Fibroblast of upper back skin (primary cell): ENCODE measurements around the gene CEP290.
"Not testable (repeated sequence)": the region's sequence is repeated elsewhere in the genome, so short reads cannot be mapped to it uniquely, and the experiment has no call there.

ENCODE experiments used
- DNase-seq: peaks from one replicate; pipeline ENCODE4 v3.0.0-alpha.2; 2013

Gene CEP290

GRCh38 chr12:88035271-88035906, 106.5 kb downstream of the CEP290 start:
- peak; percentile 84 for DNase-seq

DNA sequence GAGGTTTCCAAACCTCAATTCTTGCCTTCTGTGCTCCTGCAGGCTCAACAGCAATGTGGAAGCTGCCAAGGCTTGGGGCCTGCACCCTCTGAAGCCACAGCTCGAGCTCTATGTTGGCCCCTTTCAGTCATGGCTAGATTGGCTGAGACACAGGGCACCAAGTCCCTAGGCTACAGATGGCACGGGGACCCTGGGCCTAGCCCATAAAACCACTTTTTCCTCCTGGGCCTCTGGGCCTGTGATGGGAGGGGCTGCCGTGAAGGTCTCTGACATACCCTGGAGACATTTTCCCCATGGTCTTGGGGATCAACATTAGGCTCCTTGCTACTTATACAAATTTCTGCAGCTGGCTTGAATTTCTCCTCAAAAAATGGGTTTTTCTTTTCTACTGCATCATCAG, 110.7 kb downstream of the CEP290 start:
- not testable (repeated sequence) for DNase-seq

DNA sequence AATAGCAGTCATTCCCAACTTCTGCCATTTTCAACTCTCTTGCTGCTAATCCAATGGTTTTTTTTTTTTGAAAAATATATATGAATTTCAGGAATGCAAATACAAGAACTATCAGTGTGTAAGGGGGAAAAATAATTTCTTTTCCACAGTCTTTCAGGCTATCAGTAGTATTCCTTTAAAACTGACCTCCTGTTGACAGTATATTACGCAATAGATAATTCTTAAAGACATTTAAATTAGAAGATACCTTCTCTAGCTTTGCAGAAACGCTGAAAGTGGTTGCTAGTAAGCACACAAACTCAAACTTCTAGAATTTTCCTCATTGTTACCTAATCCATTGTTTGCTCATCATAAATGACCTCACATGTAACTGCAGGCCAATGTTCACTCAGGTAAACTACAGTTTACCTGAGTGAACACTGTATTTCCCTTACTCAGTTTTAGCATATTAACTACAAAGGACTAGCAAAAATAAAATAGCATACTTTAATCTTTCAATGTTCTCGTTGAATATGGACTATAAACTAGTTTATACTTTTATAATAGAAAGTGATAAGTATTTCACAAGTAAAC, 112.7 kb downstream of the CEP290 start, which contains the start of gene C12orf50:
C12orf50 (minus strand) TSS at position 309 of the 573 bp plus-strand sequence. CDS start 2,439 bp downstream, outside the sequence.
- DNase-seq, result no peak

DNA sequence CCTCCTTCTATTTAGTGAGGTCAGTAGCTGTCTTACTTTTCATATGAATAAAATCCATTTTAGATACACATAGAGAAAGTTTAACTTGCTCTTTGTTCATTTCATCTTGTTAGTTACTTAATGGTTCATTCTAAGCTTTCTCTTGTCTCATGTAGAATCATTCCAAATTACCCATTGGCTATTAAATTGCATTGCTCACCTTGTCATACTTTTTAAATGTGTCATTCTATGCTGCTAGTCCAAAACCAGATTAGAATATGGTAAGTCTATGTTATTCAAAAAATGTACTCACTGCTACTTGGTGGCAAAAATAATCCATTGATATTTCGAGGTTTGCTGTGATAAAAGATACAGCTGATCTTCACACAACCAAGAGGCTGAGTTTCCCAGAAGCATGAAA, 115.7 kb downstream of the CEP290 start:
- DNase-seq, result no peak

DNA sequence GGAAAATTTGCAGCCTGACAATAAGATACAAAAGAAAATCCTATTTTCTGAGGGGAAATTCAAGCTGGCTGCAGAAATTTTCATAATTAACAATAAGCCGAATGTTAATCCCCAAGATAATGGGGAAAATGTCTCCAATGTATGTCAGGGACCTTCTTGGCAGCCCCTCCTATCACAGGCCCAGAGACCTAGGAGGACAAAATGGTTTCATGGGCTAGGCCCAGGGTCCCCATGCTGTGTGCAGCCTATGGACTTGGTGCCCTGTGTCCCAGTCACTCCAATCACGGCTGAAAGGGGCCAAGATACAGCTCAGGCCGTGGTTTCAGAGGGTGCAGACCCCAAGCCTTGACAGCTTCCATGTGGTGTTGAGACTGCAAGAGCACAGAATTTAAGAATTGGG, 123.9 kb downstream of the CEP290 start:
- no peak for DNase-seq

- DNase-seq, result no peak
Measured at GRCh38 chr12:88015825-88016224, 126.1 kb downstream of the CEP290 start.

- no peak for DNase-seq
Measured at GRCh38 chr12:88011755-88012154, 130.1 kb downstream of the CEP290 start.

GRCh38 chr12:88006351-88006750, 135.5 kb downstream of the CEP290 start:
- no peak for DNase-seq

DNA sequence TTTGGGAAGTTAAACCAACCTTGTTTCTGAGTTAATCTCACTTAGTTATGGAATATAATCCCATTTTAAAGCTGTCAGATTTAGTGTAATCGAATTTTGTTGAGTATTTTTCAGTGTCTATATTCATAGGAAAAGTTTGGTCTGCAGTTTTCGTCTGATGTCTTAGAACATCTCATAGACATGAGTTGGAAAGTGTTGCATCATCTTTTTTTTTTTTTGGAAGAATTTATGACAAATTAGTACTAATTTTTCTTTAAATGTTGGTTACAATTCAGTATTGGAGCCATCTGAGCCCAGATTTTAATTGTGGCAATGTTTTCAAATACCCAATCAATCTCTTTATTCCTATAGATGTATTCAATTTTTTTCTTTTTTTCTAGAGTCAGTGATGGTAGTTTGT, 140.6 kb downstream of the CEP290 start:
- no peak for DNase-seq
